Activated T-helper 1 cell treated with Interleukin-2 at 50 U/mL for 16 hours (primary cell): ENCODE data around the gene IL1RAPL2.
"Not testable (repeated sequence)": the region's sequence is repeated elsewhere in the genome, so short reads cannot be mapped to it uniquely, and the experiment has no call there.

Source experiments
- DNase-seq: peaks from one replicate; pipeline ENCODE4 v3.0.0-alpha.2; 2020; ENCODE audit warnings: low read depth

The IL1RAPL2 gene

GRCh38 chrX:105706041-105706440 lies 1140.0 kb downstream of the IL1RAPL2 start:
- DNase-seq = no peak

- DNase-seq = no peak
These were observed 1145.8 kb downstream of the IL1RAPL2 start for GRCh38 chrX:105711805-105712204.

- no peak for DNase-seq
These were observed 1149.7 kb downstream of the IL1RAPL2 start for GRCh38 chrX:105715746-105716145.

GRCh38 chrX:105723966-105724735 lies 1158.2 kb downstream of the IL1RAPL2 start:
- DNase-seq = no peak

GRCh38 chrX:105725228-105725627 lies 1159.2 kb downstream of the IL1RAPL2 start:
- no peak for DNase-seq

- DNase-seq = no peak
These were observed 1172.2 kb downstream of the IL1RAPL2 start for GRCh38 chrX:105738162-105738561.

- no peak for DNase-seq
These were observed 1178.3 kb downstream of the IL1RAPL2 start for GRCh38 chrX:105744291-105744690.

- DNase-seq = no peak
These were observed 1178.9 kb downstream of the IL1RAPL2 start for GRCh38 chrX:105744946-105745345.

- DNase-seq = no peak
These were observed 1179.9 kb downstream of the IL1RAPL2 start for GRCh38 chrX:105745863-105746262.

- no peak for DNase-seq
These were observed 1186.4 kb downstream of the IL1RAPL2 start for GRCh38 chrX:105752338-105752956.

- DNase-seq = no peak
These were observed 1187.4 kb downstream of the IL1RAPL2 start for GRCh38 chrX:105753411-105753810.

GRCh38 chrX:105754286-105754964 lies 1188.4 kb downstream of the IL1RAPL2 start:
- no peak for DNase-seq

- DNase-seq = no peak
These were observed 1189.1 kb downstream of the IL1RAPL2 start for GRCh38 chrX:105755109-105755508.

- DNase-seq = no peak
These were observed 1192.8 kb downstream of the IL1RAPL2 start for GRCh38 chrX:105758754-105759153.

GRCh38 chrX:105759598-105759997 lies 1193.6 kb downstream of the IL1RAPL2 start:
- DNase-seq = no peak

- no peak for DNase-seq
These were observed 1199.7 kb downstream of the IL1RAPL2 start for GRCh38 chrX:105765691-105766090.

- no peak for DNase-seq
These were observed 1207.8 kb downstream of the IL1RAPL2 start for GRCh38 chrX:105773801-105774200.

GRCh38 chrX:105775679-105776078 lies 1209.7 kb downstream of the IL1RAPL2 start:
- DNase-seq = no peak

- no peak for DNase-seq
These were observed 1215.8 kb downstream of the IL1RAPL2 start for GRCh38 chrX:105781804-105782203.

- not testable (repeated sequence) for DNase-seq
These were observed 1230.9 kb downstream of the IL1RAPL2 start for GRCh38 chrX:105796877-105797276.

- DNase-seq = no peak
These were observed 1237.9 kb downstream of the IL1RAPL2 start for GRCh38 chrX:105803891-105804290.

- not testable (repeated sequence) for DNase-seq
These were observed 1239.7 kb downstream of the IL1RAPL2 start for GRCh38 chrX:105805655-105806054.

GRCh38 chrX:105816517-105816916 lies 1250.5 kb downstream of the IL1RAPL2 start:
- no peak for DNase-seq
